H1 (cell line): ENCODE data around the gene JADE1. TPM values are rescaled to one million over a fixed set of nuclear protein-coding genes. Genes with fewer than 3 reads are reported as not detected.
A peak's percentile ranks its signal among the peaks of the same experiment; 100 is the strongest.

Source experiments
- HDAC2 ChIP-seq, 2 experiments: fragments of 300-600 bp in 1 of 2; sonication (generic) in 1 of 2; IDR thresholded peaks; 2 replicates each; pipeline ENCODE4 v1.6.1; 2011 to 2012; ENCODE audit warnings: low read depth in 2 of 2, low read length in 2 of 2, mild to moderate bottlenecking in 2 of 2, moderate library complexity in 2 of 2, borderline replicate concordance in 1 of 2, inconsistent platforms in 1 of 2
- KDM4A ChIP-seq: IDR thresholded peaks from one replicate; pipeline ENCODE4 v1.7.1; 2012; ENCODE audit warnings: low read depth, mild to moderate bottlenecking, moderate library complexity, low read length, inconsistent platforms; ENCODE audit not compliant: severe bottlenecking
- KDM5A ChIP-seq: fragments of 200-600 bp; IDR thresholded peaks from 2 replicates; pipeline ENCODE4 v1.7.1; 2012; ENCODE audit warnings: mild to moderate bottlenecking, low read length, inconsistent platforms, mixed read lengths
- MAX ChIP-seq: IDR thresholded peaks from 2 replicates; pipeline ENCODE4 v1.6.1; 2012; ENCODE audit warnings: inconsistent platforms
- POLR2AphosphoS5 ChIP-seq: IDR thresholded peaks from 2 replicates; pipeline ENCODE4 v1.6.1; 2011; ENCODE audit warnings: low read depth, low read length
- RAD21 ChIP-seq, 2 experiments: IDR thresholded peaks in 1 of 2; conservative IDR thresholded peaks in 1 of 2; 2 replicates each; pipeline ENCODE4 v1.6.1; 2011; ENCODE audit warnings: low read depth in 2 of 2, low read length in 2 of 2, improper control_type of control experiment in 1 of 2, inconsistent platforms in 1 of 2, mild to moderate bottlenecking in 1 of 2, moderate library complexity in 1 of 2
- SIN3A ChIP-seq, 2 experiments: IDR thresholded peaks in 1 of 2; conservative IDR thresholded peaks in 1 of 2; 2 replicates each; pipeline ENCODE4 v1.6.1; 2011 to 2012; ENCODE audit warnings: low read length in 2 of 2, improper control_type of control experiment in 1 of 2, low read depth in 1 of 2, mild to moderate bottlenecking in 1 of 2
- SIX5 ChIP-seq: IDR thresholded peaks from 2 replicates; pipeline ENCODE4 v1.6.1; 2011; ENCODE audit warnings: mild to moderate bottlenecking, low read depth, low read length
- TBP ChIP-seq: IDR thresholded peaks from 2 replicates; pipeline ENCODE4 v1.6.1; 2011; ENCODE audit warnings: low read depth, low read length, improper control_type of control experiment
- polyA plus RNA-seq, 7 experiments: library from polyadenylated mRNA; depleted of rRNA in 3 of 7; stranded (reverse) in 5 of 7; unstranded in 2 of 7; fragments of >200 nt in 5 of 7; fragments of 200-250 nt in 2 of 7; gene quantifications; 1 replicate in 5 of 7; 2 replicates in 1 of 7; 4 replicates in 1 of 7; pipeline versions ENCODE4 v1.2.1 to v1.2.3, GENCODE V29; 2011 to 2013; ENCODE audit warnings: missing spikeins in 2 of 7, mixed read lengths in 2 of 7
- total RNA-seq: library from RNA; stranded (reverse); fragmentation: NEBNext Ultra II Directional; extraction: Animal tissue kit (Norgen Biotek cat#: 25700); gene quantifications from 2 replicates; pipeline ENCODE4 v1.2.1, GENCODE V29; 2021

JADE1 gene
- total and polyA plus RNA-seq, 2 of the 8 experiments (the other 6 are each of a cell fraction or from before 2014, with no cell fraction given): 37.7 to 213 TPM

- TF ChIP-seq TBP (peak; percentile 89), RAD21 (IDR thresholded peaks at IDR 0.05 in 1 of 2, conservative IDR thresholded peaks at IDR 0.05 in 1 of 2; ENCODE audit: low read depth in 2 of 2, low read length in 2 of 2) (0 out of 4 replicates have a peak, but pooled peaks have one; percentile 2), HDAC2 (IDR thresholded peaks at IDR 0.05; ENCODE audit: borderline replicate concordance in 1 of 2, low read depth in 2 of 2, low read length in 2 of 2) (peak; percentile 39 to 53; a peak in 3 of 4 replicates), KDM4A (peak; percentile 24), KDM5A (no peak), SIN3A (conservative IDR thresholded peaks at IDR 0.05 in 1 of 2, IDR thresholded peaks at IDR 0.05 in 1 of 2; ENCODE audit: low read depth in 1 of 2, low read length in 2 of 2) (peak; percentile 92 to 94; a peak in 3 of 4 replicates), SIX5 (no peak), MAX (peak; percentile 94), POLR2AphosphoS5 (peak; percentile 87)
Observed at GRCh38 chr4:128810871-128811570, 1.5 kb downstream of the JADE1 start (continued).
